ENCODE results near the gene POU2F1. TPM values are rescaled to one million over a fixed set of nuclear protein-coding genes. Genes with fewer than 3 reads are reported as not detected.

POU2F1 gene
- total and polyA plus RNA-seq, 7 donors = 0.83 to 9.0 (median 6.3) TPM

- intact Hi-C loops (cut with DNase I) = loop anchor here in 1 of 2 donors (5.0 kb wide), 2 partner anchors 54 to 139 kb away; no protein-coding TSS in a partner anchor
- Histone ChIP-seq H3K4me1 (no peaks in the 10 kb centered on the region), H3K27me3 (ENCODE audit: insufficient read depth in 3 of 3, low read length in 2 of 3) (no peaks in the 10 kb centered on the region), H3K27ac (no peak overlapping the region), H3K9me3 (peaks cover 4% of the 10 kb centered on the region), H3K4me3 (no peak overlapping the region), H3K36me3 (ENCODE audit: insufficient read depth in 1 of 2, low read depth in 1 of 2) (no peaks in the 10 kb centered on the region)
- TF ChIP-seq CTCF (IDR thresholded peaks at IDR 0.05) = no peak
- DNase-seq (no peak), ATAC-seq (no peak)
- 88 to 91% (median 91%) methylated on average over 3 of the region's 3 CpGs for WGBS, 3 donors
Observed at GRCh38 chr1:167206166-167206835, 14.4 kb upstream of the POU2F1 start.

- no peak for TF ChIP-seq CTCF (IDR thresholded peaks at IDR 0.05)
Observed at GRCh38 chr1:167207940-167208623, 12.6 kb upstream of the POU2F1 start.

GRCh38 chr1:167208624-167208976 is 12.1 kb upstream of the POU2F1 start:
- WGBS, 3 donors = 41 to 76% (median 54%) methylated on average over 1 of the region's 1 CpG
- Histone ChIP-seq H3K36me3 (ENCODE audit: insufficient read depth in 1 of 2, low read depth in 1 of 2) (no peaks in the 10 kb centered on the region), H3K9me3 (peaks cover 4% of the 10 kb centered on the region), H3K27ac (no peak overlapping the region), H3K27me3 (ENCODE audit: insufficient read depth in 3 of 3, low read length in 2 of 3) (no peaks in the 10 kb centered on the region), H3K4me1 (no peaks in the 10 kb centered on the region), H3K4me3 (no peak overlapping the region)
- peak in 1 of 4 donors; percentile 26 for ATAC-seq
- no peak for TF ChIP-seq CTCF (IDR thresholded peaks at IDR 0.05)
- no peak for DNase-seq
- intact Hi-C loops (cut with DNase I) = loop anchor here (2.0 to 5.0 kb wide), 3 partner anchors 56 to 142 kb away; no protein-coding TSS in a partner anchor

More at GRCh38 chr1:167207940-167208623, 12.6 kb upstream of the POU2F1 start:
- no peaks in the 10 kb centered on the region for H3K4me1 ChIP-seq
- no peak for DNase-seq
- peaks cover 4% of the 10 kb centered on the region for H3K9me3 ChIP-seq
- H3K36me3 ChIP-seq (ENCODE audit: insufficient read depth in 1 of 2, low read depth in 1 of 2) = no peaks in the 10 kb centered on the region
- peak in 2 of 4 donors; percentile 32 to 66 for ATAC-seq
- no peaks in the 10 kb centered on the region for H3K27me3 ChIP-seq (ENCODE audit: insufficient read depth in 3 of 3, low read length in 2 of 3)
- WGBS, 3 donors = 57 to 59% (median 59%) methylated on average over 6 of the region's 6 CpGs
- H3K4me3 ChIP-seq = no peak overlapping the region
- H3K27ac ChIP-seq = no peak overlapping the region
- intact Hi-C loops (cut with DNase I) = loop anchor here (2.0 to 5.0 kb wide), 3 partner anchors 56 to 141 kb away; no protein-coding TSS in a partner anchor

- Histone ChIP-seq H3K36me3 (ENCODE audit: insufficient read depth in 1 of 2, low read depth in 1 of 2) (no peaks in the 10 kb centered on the region), H3K27me3 (ENCODE audit: insufficient read depth in 3 of 3, low read length in 2 of 3) (no peaks in the 10 kb centered on the region), H3K4me3 (no peak overlapping the region), H3K4me1 (no peaks in the 10 kb centered on the region), H3K27ac (no peak overlapping the region), H3K9me3 (peaks cover 4% of the 10 kb centered on the region)
- intact Hi-C loops (cut with DNase I) = loop anchor here (2.0 to 5.0 kb wide), 3 partner anchors 57 to 142 kb away; no protein-coding TSS in a partner anchor
- DNase-seq = no peak
- no peak for ATAC-seq
- TF ChIP-seq CTCF (IDR thresholded peaks at IDR 0.05) = no peak
- WGBS, 3 donors = 57 to 69% (median 68%) methylated on average over 1 of the region's 1 CpG
Observed at GRCh38 chr1:167209044-167209443, 11.6 kb upstream of the POU2F1 start.
